GM18517 (cell line): ENCODE results near the gene KATNAL1.
A peak's percentile ranks its signal among the peaks of the same experiment; 100 is the strongest.

Experiments used
- ATAC-seq: cut with Tn5 transposase; IDR thresholded peaks from one replicate; pipeline ENCODE4 v1.9.1; 2021; ENCODE audit warnings: mild to moderate bottlenecking, moderate library complexity; ENCODE audit not compliant: unreplicated experiment

Gene KATNAL1

GRCh38 chr13:30333616-30334015, 26.3 kb upstream of the KATNAL1 start:
- no peak for ATAC-seq

GRCh38 chr13:30332456-30333143, 25.2 kb upstream of the KATNAL1 start:
- ATAC-seq = peak; percentile 58

GRCh38 chr13:30331331-30331771, 24.0 kb upstream of the KATNAL1 start:
- no peak for ATAC-seq

- no peak for ATAC-seq
Observed at GRCh38 chr13:30329009-30329585, 21.7 kb upstream of the KATNAL1 start.

- ATAC-seq = no peak
Observed at GRCh38 chr13:30325668-30326067, 18.3 kb upstream of the KATNAL1 start.

GRCh38 chr13:30323524-30323923, 16.2 kb upstream of the KATNAL1 start:
- no peak for ATAC-seq

GRCh38 chr13:30322428-30322827, 15.1 kb upstream of the KATNAL1 start:
- ATAC-seq = no peak

GRCh38 chr13:30321256-30321655, 13.9 kb upstream of the KATNAL1 start:
- no peak for ATAC-seq

- ATAC-seq = no peak
Observed at GRCh38 chr13:30319655-30320054, 12.3 kb upstream of the KATNAL1 start.

- ATAC-seq = no peak
Observed at GRCh38 chr13:30319130-30319529, 11.8 kb upstream of the KATNAL1 start.

- no peak for ATAC-seq
Observed at GRCh38 chr13:30318026-30318425, 10.7 kb upstream of the KATNAL1 start.

- no peak for ATAC-seq
Observed at GRCh38 chr13:30314562-30314961, 7.2 kb upstream of the KATNAL1 start.

- ATAC-seq = no peak
Observed at GRCh38 chr13:30314069-30314468, 6.7 kb upstream of the KATNAL1 start.

GRCh38 chr13:30313311-30313710, 6.0 kb upstream of the KATNAL1 start:
- peak; percentile 48 for ATAC-seq

- no peak for ATAC-seq
Observed at GRCh38 chr13:30312904-30313303, 5.6 kb upstream of the KATNAL1 start.

- no peak for ATAC-seq
Observed at GRCh38 chr13:30308548-30308947, 1.2 kb upstream of the KATNAL1 start.

GRCh38 chr13:30307971-30308290, 580 bp upstream of the KATNAL1 start:
- no peak for ATAC-seq

GRCh38 chr13:30306762-30307193, 573 bp downstream of the KATNAL1 start:
- ATAC-seq = peak; percentile 86

GRCh38 chr13:30305456-30305970, 1.8 kb downstream of the KATNAL1 start:
- ATAC-seq = no peak

- no peak for ATAC-seq
Observed at GRCh38 chr13:30303269-30303668, 4.1 kb downstream of the KATNAL1 start.

- no peak for ATAC-seq
Observed at GRCh38 chr13:30301827-30302226, 5.5 kb downstream of the KATNAL1 start.

GRCh38 chr13:30300596-30300995, 6.8 kb downstream of the KATNAL1 start:
- ATAC-seq = no peak

- no peak for ATAC-seq
Observed at GRCh38 chr13:30299786-30300185, 7.6 kb downstream of the KATNAL1 start.
